IMR-90 (cell line): ENCODE results near the gene DAPL1. TPM values are rescaled to one million over a fixed set of nuclear protein-coding genes. Genes with fewer than 3 reads are reported as not detected.

ENCODE experiments used
- ATAC-seq: fragments of 200-7000 bp; cut with Tn5 transposase; 2 replicates; pipeline ENCODE4 v1.9.1; 2020; ENCODE audit warnings: low read depth, mild to moderate bottlenecking, moderate library complexity
- BruUV-seq: library from RNA; stranded (reverse); fragments of 400-500 nt; replicated peaks from 2 replicates; lab custom pipeline; 2021; lab: Mats Ljungman, UMichigan
- CTCF ChIA-PET: fragments of 300-600 bp; formaldehyde crosslinking; extraction: SDS; loops from one replicate; lab custom pipeline; 2021; ENCODE audit warnings: antibody characterized with exemption; lab: Yijun Ruan, JAX
- POLR2A ChIA-PET: fragments of 300-600 bp; sonication (Branson Sonifier 250); formaldehyde crosslinking; loops from one replicate; lab custom pipeline; 2022; ENCODE audit warnings: antibody characterized with exemption; ENCODE audit not compliant: unreplicated experiment; lab: Charles Lee
- DNase-seq: peaks from one replicate; pipeline ENCODE4 v3.0.0; 2013
- H2AFZ ChIP-seq: replicated peaks from 2 replicates; pipeline ENCODE3; 2013; ENCODE audit warnings: low read length, mild to moderate bottlenecking; ENCODE audit not compliant: poor library complexity
- H2AK5ac ChIP-seq: 2 replicates; pipeline ENCODE4 v1.6.1; 2013; ENCODE audit warnings: low read depth, low read length, inconsistent platforms
- H2AK9ac ChIP-seq: replicated peaks from 2 replicates; pipeline ENCODE3; 2013; ENCODE audit warnings: mild to moderate bottlenecking, low read depth, low read length, moderate library complexity; ENCODE audit not compliant: poor library complexity
- H2BK120ac ChIP-seq: 2 replicates; pipeline ENCODE4 v1.6.1; 2013; ENCODE audit warnings: low read depth, low read length, inconsistent platforms
- H2BK15ac ChIP-seq: 3 replicates; pipeline ENCODE4 v1.6.1; 2013; ENCODE audit warnings: low read depth, low read length, inconsistent platforms
- H2BK20ac ChIP-seq: 2 replicates; pipeline ENCODE4 v1.6.1; 2013; ENCODE audit warnings: low read depth, mild to moderate bottlenecking, inconsistent platforms, low read length, moderate library complexity
- H2BK5ac ChIP-seq: 2 replicates; pipeline ENCODE4 v1.6.1; 2013; ENCODE audit warnings: mild to moderate bottlenecking, low read depth, low read length, inconsistent platforms; ENCODE audit not compliant: poor library complexity, severe bottlenecking
- H3K14ac ChIP-seq: replicated peaks from 2 replicates; pipeline ENCODE4 v1.6.1; 2013; ENCODE audit warnings: low read depth, low read length, inconsistent platforms
- H3K18ac ChIP-seq: 2 replicates; pipeline ENCODE4 v1.6.1; 2013; ENCODE audit warnings: low read depth, low read length, control low read depth
- H3K23ac ChIP-seq: 2 replicates; pipeline ENCODE4 v1.6.1; 2013; ENCODE audit warnings: low read depth, low read length, inconsistent platforms
- H3K27ac ChIP-seq: 2 replicates; pipeline ENCODE4 v1.5.1; 2013; ENCODE audit warnings: mild to moderate bottlenecking, control low read depth, low read length; ENCODE audit not compliant: insufficient read depth
- H3K27me3 ChIP-seq: 2 replicates; pipeline ENCODE4 v1.6.1; 2013; ENCODE audit warnings: low read length; ENCODE audit not compliant: control insufficient read depth, insufficient read depth
- H3K36me3 ChIP-seq: 2 replicates; pipeline ENCODE4 v1.6.1; 2013; ENCODE audit warnings: low read length, mixed read lengths; ENCODE audit not compliant: control insufficient read depth, insufficient read depth
- H3K4ac ChIP-seq: 2 replicates; pipeline ENCODE4 v1.6.1; 2013; ENCODE audit warnings: low read depth, low read length, inconsistent platforms
- H3K4me1 ChIP-seq: 2 replicates; pipeline ENCODE4 v1.6.1; 2013; ENCODE audit warnings: low read length, mixed read lengths; ENCODE audit not compliant: control insufficient read depth, insufficient read depth
- H3K4me2 ChIP-seq: 2 replicates; pipeline ENCODE4 v1.6.1; 2013; ENCODE audit warnings: low read depth, mild to moderate bottlenecking, control low read depth, low read length, moderate library complexity
- H3K4me3 ChIP-seq: 2 replicates; pipeline ENCODE4 v1.5.1; 2013; ENCODE audit warnings: low read depth, mild to moderate bottlenecking, control low read depth, low read length, moderate library complexity; ENCODE audit not compliant: insufficient read depth
- H3K56ac ChIP-seq: 2 replicates; pipeline ENCODE4 v1.6.1; 2013; ENCODE audit warnings: low read length, inconsistent platforms; ENCODE audit not compliant: insufficient read depth; ENCODE audit errors: extremely low read depth
- H3K79me1 ChIP-seq, 2 experiments: 2 replicates each; pipeline ENCODE4 v1.6.1; 2013; ENCODE audit warnings: low read length in 2 of 2, inconsistent platforms in 1 of 2, low read depth in 1 of 2
- H3K9ac ChIP-seq: 2 replicates; pipeline ENCODE4 v1.6.1; 2013; ENCODE audit warnings: low read depth, low read length, control low read depth
- H3K9me1 ChIP-seq: 2 replicates; pipeline ENCODE4 v1.6.1; 2013; ENCODE audit warnings: low read length, inconsistent platforms; ENCODE audit not compliant: insufficient read depth
- H3K9me3 ChIP-seq: 2 replicates; pipeline ENCODE4 v1.6.1; 2013; ENCODE audit warnings: low read length; ENCODE audit not compliant: control insufficient read depth, insufficient read depth
- H4K20me1 ChIP-seq: 2 replicates; pipeline ENCODE4 v1.6.1; 2013; ENCODE audit warnings: low read length, inconsistent platforms; ENCODE audit not compliant: insufficient read depth
- H4K5ac ChIP-seq: 2 replicates; pipeline ENCODE4 v1.6.1; 2013; ENCODE audit warnings: mild to moderate bottlenecking, low read depth, low read length, control low read depth
- H4K8ac ChIP-seq, 2 experiments: 2 replicates each; pipeline ENCODE4 v1.6.1; 2013; ENCODE audit warnings: low read depth in 2 of 2, low read length in 2 of 2, control low read depth in 1 of 2, inconsistent platforms in 1 of 2
- H4K91ac ChIP-seq: 2 replicates; pipeline ENCODE4 v1.6.1; 2013; ENCODE audit warnings: low read depth, low read length, inconsistent platforms; ENCODE audit not compliant: insufficient read depth
- CEBPB ChIP-seq: IDR thresholded peaks from 2 replicates; pipeline ENCODE4 v1.6.1; 2012; ENCODE audit warnings: low read depth, low read length, improper control_type of control experiment
- CHD1 ChIP-seq: IDR thresholded peaks from 2 replicates; pipeline ENCODE4 v1.6.1; 2012; ENCODE audit warnings: low read depth, low read length, improper control_type of control experiment
- ELK1 ChIP-seq: fragments of 150-350 bp; IDR thresholded peaks from 2 replicates; pipeline ENCODE4 v1.6.1; 2016; ENCODE audit warnings: low read depth, mild to moderate bottlenecking, low read length, moderate library complexity, borderline replicate concordance
- FOS ChIP-seq: fragments of 150-350 bp; IDR thresholded peaks from 2 replicates; pipeline ENCODE4 v1.6.1; 2016; ENCODE audit warnings: low read depth, low read length
- RFX5 ChIP-seq: IDR thresholded peaks from 2 replicates; pipeline ENCODE4 v1.8.0; 2012; ENCODE audit warnings: low read depth, mild to moderate bottlenecking, low read length, moderate library complexity
- SMC3 ChIP-seq: fragments of 150-350 bp; IDR thresholded peaks from 2 replicates; pipeline ENCODE4 v1.6.1; 2016; ENCODE audit warnings: low read depth, mild to moderate bottlenecking, antibody characterized with exemption, low read length, moderate library complexity
- USF2 ChIP-seq: fragments of 150-350 bp; IDR thresholded peaks from 2 replicates; pipeline ENCODE4 v1.6.1; 2017; ENCODE audit warnings: mild to moderate bottlenecking, antibody characterized with exemption, low read length, low read depth
- WGBS, 2 experiments: methylation state at CpG; one replicate each; pipeline versions ENCODE4 v1.1.5 to v1.1.7; 2013; ENCODE audit warnings: missing lambda C conversion rate in 2 of 2; ENCODE audit not compliant: insufficient read length in 1 of 2; ENCODE audit errors: extremely low coverage in 2 of 2; 5-methylcytosine and 5-hydroxymethylcytosine counted together
- dilution Hi-C: fragments of 300-500 bp; cut with HindIII; formaldehyde crosslinking; loops from one replicate; pipeline ENCODE4 v1.14.3; 2018; ENCODE audit warnings: low sequenced_read_pairs; ENCODE audit not compliant: unreplicated experiment
- in situ Hi-C: fragments of 300-500 bp; cut with MboI; formaldehyde crosslinking; loops from 3 replicates; pipeline ENCODE4 v1.14.3; 2019; ENCODE audit warnings: low sequenced_read_pairs, inconsistent platforms, mixed read lengths
- intact Hi-C: fragments of 100-400 bp; cut with micrococcal nuclease; formaldehyde crosslinking; loops from 2 replicates; pipeline ENCODE4 v1.10.0; 2022
- polyA plus RNA-seq, 3 experiments: library from polyadenylated mRNA; depleted of rRNA; stranded (reverse); fragments of >200 nt; gene quantifications; 2 replicates each; pipeline ENCODE4 v1.2.3, GENCODE V29; 2012; ENCODE audit warnings: low replicate concordance in 1 of 3
- total RNA-seq: library from RNA; depleted of rRNA; stranded (reverse); fragments of >200 nt; gene quantifications from 2 replicates; pipeline ENCODE4 v1.2.3, GENCODE V29; 2012

The DAPL1 gene
- total and polyA plus RNA-seq, 2 of the 4 experiments (the other 2 are of a cell fraction), result not detected

- in situ Hi-C loops (loop anchor here (5.0 to 10.0 kb wide), 3 partner anchors 291 to 714 kb away; partner anchors contain the start of genes CCDC148 and PKP4), intact Hi-C loops (loop anchor here (1.0 to 2.0 kb wide), 4 partner anchors 289 to 721 kb away; partner anchors contain the start of genes CCDC148 and PKP4), dilution Hi-C loops (no loop called here)
- DNase-seq (no peak), ATAC-seq (no peak)
- Histone ChIP-seq H3K9me1 (no peaks in the 10 kb centered on the region), H3K27ac (no peak overlapping the region), H4K5ac (no peak overlapping the region), H3K4me2 (no peak overlapping the region), H3K36me3 (no peaks in the 10 kb centered on the region), H3K4me1 (no peaks in the 10 kb centered on the region), H3K23ac (no peak overlapping the region), H2BK120ac (no peak overlapping the region), H3K14ac (no peak overlapping the region), H3K18ac (no peak overlapping the region), H2AFZ (no peak overlapping the region), H2BK15ac (no peak overlapping the region), H3K9me3 (no peaks in the 10 kb centered on the region), H2BK20ac (no peak overlapping the region), H3K79me1 (no peaks in the 10 kb centered on the region), H3K4ac (no peak overlapping the region), H2BK5ac (no peak overlapping the region), H3K27me3 (peaks cover 34% of the 10 kb centered on the region), H2AK5ac (no peak overlapping the region), H2AK9ac (no peak overlapping the region), H4K20me1 (no peaks in the 10 kb centered on the region), H3K56ac (no peak overlapping the region), H3K4me3 (no peak overlapping the region), H3K9ac (no peak overlapping the region), H4K91ac (no peak overlapping the region), H4K8ac (no peak overlapping the region)
- ChIA-PET POLR2A (no interaction called here), CTCF (interaction anchor here (0.6 to 1.6 kb wide), 9 partner anchors 8 to 722 kb away, joined by 3 to 12 read pairs (median 4); partner anchors contain the start of genes CCDC148 and PKP4)
- WGBS, 2 experiments, result 90% methylated on average over 2 of the region's 7 CpGs; no CpG with 5 or more reads in 1 of the 2 experiments
- TF ChIP-seq FOS (no peak), USF2 (no peak), SMC3 (no peak), RFX5 (no peak), CEBPB (no peak), ELK1 (no peak), CHD1 (no peak)
- BruUV-seq, result no TSS peak
Measured at GRCh38 chr2:158745866-158746382, 49.2 kb upstream of the DAPL1 start.
